SH-SY5Y (cell line): ENCODE measurements around the gene SLC15A4.

ENCODE experiments used
- GATA2 ChIP-seq: IDR thresholded peaks from 2 replicates; pipeline ENCODE4 v1.6.1; 2011; ENCODE audit warnings: mild to moderate bottlenecking, low read depth, low read length
- GATA3 ChIP-seq: IDR thresholded peaks from 2 replicates; pipeline ENCODE4 v1.6.1; 2011; ENCODE audit warnings: low read depth, mild to moderate bottlenecking, low read length, moderate library complexity

- TF ChIP-seq GATA3, result no peak
- TF ChIP-seq GATA2, result no peak
Observed at GRCh38 chr12:128767518-128767917, 56.2 kb downstream of the SLC15A4 start.
